BJ (cell line): ENCODE measurements around the gene HEPACAM. TPM values are rescaled to one million over a fixed set of nuclear protein-coding genes. Genes with fewer than 3 reads are reported as not detected.

ENCODE experiments used
- CTCF ChIA-PET: fragments of 350-600 bp; formaldehyde crosslinking; extraction: SDS; loops from one replicate; lab custom pipeline; 2021; ENCODE audit warnings: antibody characterized with exemption, inconsistent platforms; lab: Yijun Ruan, JAX
- POLR2A ChIA-PET: fragments of 300-600 bp; sonication (Branson Sonifier 250); formaldehyde crosslinking; extraction: SDS; loops from one replicate; lab custom pipeline; 2021; ENCODE audit warnings: antibody characterized with exemption; lab: Charles Lee
- DNase-seq: peaks from one replicate; pipeline ENCODE4 v3.0.0-alpha.2; 2011; ENCODE audit warnings: low read depth
- H3K27me3 ChIP-seq: 2 replicates; pipeline ENCODE4 v1.6.0; 2011; ENCODE audit warnings: low read length; ENCODE audit not compliant: control insufficient read depth, insufficient read depth
- H3K36me3 ChIP-seq: 2 replicates; pipeline ENCODE4 v1.5.1; 2011; ENCODE audit warnings: low read length; ENCODE audit not compliant: control insufficient read depth, insufficient read depth
- H3K4me3 ChIP-seq: 2 replicates; pipeline ENCODE4 v1.5.1; 2011; ENCODE audit warnings: low read depth, mild to moderate bottlenecking, control low read depth, low read length
- CTCF ChIP-seq: IDR thresholded peaks from 2 replicates; pipeline ENCODE4 v1.5.1; 2011; ENCODE audit warnings: low read depth, mild to moderate bottlenecking, control low read depth, inconsistent platforms, low read length, moderate library complexity; ENCODE audit not compliant: insufficient read depth
- polyA plus RNA-seq: library from polyadenylated mRNA; depleted of rRNA; stranded (reverse); fragments of >200 nt; gene quantifications from 2 replicates; pipeline ENCODE4 v1.2.3, GENCODE V29; 2011

HEPACAM gene
- polyA plus RNA-seq, 1 experiment, result 0.06 TPM

- ChIA-PET POLR2A (interaction anchor here (0.7 to 1.1 kb wide), 2 partner anchors 52 to 767 kb away, joined by 4 to 6 read pairs; partner anchors contain the start of gene VWA5A), CTCF (interaction anchor here (0.8 to 3.0 kb wide), 5 partner anchors 7 to 259 kb away, joined by 3 to 10 read pairs (median 6); partner anchors contain the start of gene ROBO4)
Measured at GRCh38 chr11:124882339-124883071, 53.3 kb downstream of the HEPACAM start.

GRCh38 chr11:124880958-124881357 is 54.9 kb downstream of the HEPACAM start:
- Histone ChIP-seq H3K36me3 (no peaks in the 10 kb centered on the region), H3K4me3 (no peak overlapping the region), H3K27me3 (no peaks in the 10 kb centered on the region)
- no peak for TF ChIP-seq CTCF
- ChIA-PET POLR2A (interaction anchor here (1.1 kb wide), 1 partner anchor 53 kb away, joined by 4 read pairs; no protein-coding TSS in a partner anchor), CTCF (interaction anchor here (2.2 to 3.0 kb wide), 2 partner anchors 14 to 17 kb away, joined by 10 read pairs; partner anchors contain the start of gene ROBO4)
- DNase-seq, result no peak

More at GRCh38 chr11:124882339-124883071, 53.3 kb downstream of the HEPACAM start:
- no peak for TF ChIP-seq CTCF
- H3K36me3 ChIP-seq, result no peaks in the 10 kb centered on the region
- no peaks in the 10 kb centered on the region for H3K27me3 ChIP-seq
- H3K4me3 ChIP-seq, result no peak overlapping the region
- no peak for DNase-seq

GRCh38 chr11:124880290-124880611 is 55.6 kb downstream of the HEPACAM start:
- no peaks in the 10 kb centered on the region; the same call in 1 of the 2 replicates for H3K27me3 ChIP-seq
- H3K36me3 ChIP-seq, result no peaks in the 10 kb centered on the region
- CTCF ChIA-PET, result interaction anchor here (2.2 kb wide), 1 partner anchor 14 kb away, joined by 10 read pairs; no protein-coding TSS in a partner anchor
- no peak for DNase-seq
- H3K4me3 ChIP-seq, result no peak overlapping the region
- TF ChIP-seq CTCF, result no peak
- POLR2A ChIA-PET, result no interaction called here

GRCh38 chr11:124879493-124880289 is 56.2 kb downstream of the HEPACAM start:
- Histone ChIP-seq H3K36me3 (no peaks in the 10 kb centered on the region), H3K27me3 (no peaks in the 10 kb centered on the region; the same call in 1 of the 2 replicates), H3K4me3 (no peak overlapping the region)
- ChIA-PET POLR2A (no interaction called here), CTCF (interaction anchor here (2.2 kb wide), 1 partner anchor 13 kb away, joined by 10 read pairs; no protein-coding TSS in a partner anchor)
- no peak for TF ChIP-seq CTCF
- no peak for DNase-seq
